ENCODE results near the gene CASKIN2. TPM values are rescaled to one million over a fixed set of nuclear protein-coding genes. Genes with fewer than 3 reads are reported as not detected.

CASKIN2 gene
- total RNA-seq, 1 experiment from 2014 or later = 40.0 TPM

GRCh38 chr17:75501378-75502071 is 13.8 kb downstream of the CASKIN2 start:
- POLR2A ChIA-PET = no interaction called here

DNA sequence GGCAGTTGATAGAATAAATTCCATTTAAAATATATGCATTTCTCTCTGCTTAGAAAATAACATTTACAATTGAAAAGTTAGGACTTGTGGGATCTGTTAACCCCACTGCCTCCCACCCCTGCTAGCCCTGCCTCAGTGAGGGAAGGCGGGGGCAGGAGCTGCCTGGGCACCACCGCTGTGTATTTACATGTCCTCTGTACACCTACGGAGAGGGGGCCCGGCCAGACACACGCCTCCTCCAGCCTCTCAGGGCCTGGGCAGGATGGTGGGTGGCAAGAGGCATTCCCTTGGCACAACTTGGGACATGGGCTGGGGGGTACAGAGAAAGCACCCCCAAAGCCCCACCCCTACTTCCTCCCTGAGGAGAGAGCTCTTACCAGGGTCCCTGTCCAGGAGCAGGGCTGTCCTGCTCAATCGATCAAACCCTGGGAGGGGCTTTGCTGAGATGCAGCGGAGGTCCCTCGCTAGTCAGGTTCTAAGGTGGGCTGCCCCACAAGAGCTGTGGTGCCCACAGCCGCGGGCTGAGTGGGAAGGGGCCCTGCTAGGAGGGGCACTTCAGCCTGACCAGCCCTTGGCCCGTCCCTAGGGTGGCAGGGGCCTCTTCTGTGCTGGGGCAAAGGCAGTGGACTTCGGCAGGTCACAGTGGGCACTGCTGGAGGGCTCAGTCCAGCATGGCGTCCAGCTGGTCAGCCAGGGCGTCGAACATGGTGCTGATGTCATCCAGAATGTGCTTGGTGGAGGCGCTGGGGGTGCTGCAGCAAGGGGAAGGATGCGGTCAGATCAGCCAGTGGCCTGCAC is 14.7 kb downstream of the CASKIN2 start:
- Histone ChIP-seq H3K9me3 (ENCODE audit: control insufficient read depth, insufficient read depth, low read depth, low read length) (no peaks in the 10 kb centered on the region), H3K36me3 (ENCODE audit: control insufficient read depth, insufficient read depth, low read length) (no peaks in the 10 kb centered on the region), H3K27me3 (ENCODE audit: control insufficient read depth, insufficient read depth, low read length) (no peaks in the 10 kb centered on the region), H3K4me3 (ENCODE audit: low read depth in 2 of 2, low read length in 2 of 2) (no peak overlapping the region), H3K4me1 (ENCODE audit: control insufficient read depth, insufficient read depth, low read length) (peaks cover 9% of the 10 kb centered on the region; the same call in 1 of the 2 replicates), H3K27ac (ENCODE audit: low read length) (no peak overlapping the region)
- no peak for TF ChIP-seq REST (IDR thresholded peaks at IDR 0.05; ENCODE audit: insufficient read depth in 1 of 2, low read depth in 2 of 2, low read length in 1 of 2)
- TF ChIP-seq SIN3A (IDR thresholded peaks at IDR 0.05; ENCODE audit: borderline replicate concordance, insufficient read depth, low read depth, low read length) = no peak
- TF ChIP-seq, protein P1, sequence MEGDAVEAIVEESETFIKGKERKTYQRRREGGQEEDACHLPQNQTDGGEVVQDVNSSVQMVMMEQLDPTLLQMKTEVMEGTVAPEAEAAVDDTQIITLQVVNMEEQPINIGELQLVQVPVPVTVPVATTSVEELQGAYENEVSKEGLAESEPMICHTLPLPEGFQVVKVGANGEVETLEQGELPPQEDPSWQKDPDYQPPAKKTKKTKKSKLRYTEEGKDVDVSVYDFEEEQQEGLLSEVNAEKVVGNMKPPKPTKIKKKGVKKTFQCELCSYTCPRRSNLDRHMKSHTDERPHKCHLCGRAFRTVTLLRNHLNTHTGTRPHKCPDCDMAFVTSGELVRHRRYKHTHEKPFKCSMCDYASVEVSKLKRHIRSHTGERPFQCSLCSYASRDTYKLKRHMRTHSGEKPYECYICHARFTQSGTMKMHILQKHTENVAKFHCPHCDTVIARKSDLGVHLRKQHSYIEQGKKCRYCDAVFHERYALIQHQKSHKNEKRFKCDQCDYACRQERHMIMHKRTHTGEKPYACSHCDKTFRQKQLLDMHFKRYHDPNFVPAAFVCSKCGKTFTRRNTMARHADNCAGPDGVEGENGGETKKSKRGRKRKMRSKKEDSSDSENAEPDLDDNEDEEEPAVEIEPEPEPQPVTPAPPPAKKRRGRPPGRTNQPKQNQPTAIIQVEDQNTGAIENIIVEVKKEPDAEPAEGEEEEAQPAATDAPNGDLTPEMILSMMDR (IDR thresholded peaks at IDR 0.05) = no peak
- TF ChIP-seq TCF7L2 (IDR thresholded peaks at IDR 0.05; ENCODE audit: low read depth, low read length) = no peak
- no TSS peak for BruUV-seq (replicated peaks)
- ATAC-seq = no peak
- in situ Hi-C loops (cut with HindIII; ENCODE audit: low pct_unique_long_range_greater_than_20kb, low sequenced_read_pairs) = no loop called here
- CTCF ChIA-PET = interaction anchor here (0.6 kb wide), 1 partner anchor 60 kb away, joined by 4 read pairs; no protein-coding TSS in a partner anchor
- DNase-seq (ENCODE audit: low read depth, low spot score) = no peak
- POLR2A ChIA-PET = no interaction called here
- intact Hi-C loops (cut with micrococcal nuclease; ENCODE audit: unreplicated experiment) = no loop called here

More at GRCh38 chr17:75501378-75502071, 13.8 kb downstream of the CASKIN2 start:
- Histone ChIP-seq H3K36me3 (ENCODE audit: control insufficient read depth, insufficient read depth, low read length) (no peaks in the 10 kb centered on the region), H3K27ac (ENCODE audit: low read length) (no peak overlapping the region), H3K9me3 (ENCODE audit: control insufficient read depth, insufficient read depth, low read depth, low read length) (no peaks in the 10 kb centered on the region), H3K4me3 (ENCODE audit: low read depth in 2 of 2, low read length in 2 of 2) (no peak overlapping the region), H3K4me1 (ENCODE audit: control insufficient read depth, insufficient read depth, low read length) (peaks cover 9% of the 10 kb centered on the region; the same call in 1 of the 2 replicates), H3K27me3 (ENCODE audit: control insufficient read depth, insufficient read depth, low read length) (no peaks in the 10 kb centered on the region)
- ATAC-seq (no peak), DNase-seq (ENCODE audit: low read depth, low spot score) (no peak)
- in situ Hi-C loops (cut with HindIII; ENCODE audit: low pct_unique_long_range_greater_than_20kb, low sequenced_read_pairs) (no loop called here), intact Hi-C loops (cut with micrococcal nuclease; ENCODE audit: unreplicated experiment) (no loop called here)
- no TSS peak for BruUV-seq (replicated peaks)
- CTCF ChIA-PET = interaction anchor here (0.6 kb wide), 1 partner anchor 61 kb away, joined by 4 read pairs; no protein-coding TSS in a partner anchor
- TF ChIP-seq, protein P1 (IDR thresholded peaks at IDR 0.05) = no peak
- TF ChIP-seq POLR2AphosphoS5 (IDR thresholded peaks at IDR 0.05; ENCODE audit: low read depth, low read length) (no peak; the same call in 1 of the 2 replicates), SIN3A (IDR thresholded peaks at IDR 0.05; ENCODE audit: borderline replicate concordance, insufficient read depth, low read depth, low read length) (no peak), REST (IDR thresholded peaks at IDR 0.05; ENCODE audit: insufficient read depth in 1 of 2, low read depth in 2 of 2, low read length in 1 of 2) (no peak), TCF7L2 (IDR thresholded peaks at IDR 0.05; ENCODE audit: low read depth, low read length) (no peak)

All from Panc1 (cell line).